Fibroblast of pulmonary artery (primary cell): ENCODE results near the gene MPC1.

Source experiments
- DNase-seq: peaks from one replicate; pipeline ENCODE4 v3.0.0-alpha.2; 2010; ENCODE audit warnings: low read depth
- H3K4me3 ChIP-seq: replicated peaks from 2 replicates; pipeline ENCODE4 v1.5.1; 2011; ENCODE audit warnings: low read depth, mild to moderate bottlenecking, control low read depth, low read length, moderate library complexity
- TF ChIP-seq, protein P1 (sequence below): IDR thresholded peaks from 2 replicates; pipeline ENCODE4 v1.5.1; 2011; ENCODE audit warnings: mild to moderate bottlenecking, control low read depth, low read length, inconsistent platforms; ENCODE audit errors: missing control alignments

Gene MPC1

GRCh38 chr6:166413491-166413951 is 30.8 kb upstream of the MPC1 start:
- no peak for DNase-seq
- H3K4me3 ChIP-seq = no peak overlapping the region
- TF ChIP-seq, protein P1, sequence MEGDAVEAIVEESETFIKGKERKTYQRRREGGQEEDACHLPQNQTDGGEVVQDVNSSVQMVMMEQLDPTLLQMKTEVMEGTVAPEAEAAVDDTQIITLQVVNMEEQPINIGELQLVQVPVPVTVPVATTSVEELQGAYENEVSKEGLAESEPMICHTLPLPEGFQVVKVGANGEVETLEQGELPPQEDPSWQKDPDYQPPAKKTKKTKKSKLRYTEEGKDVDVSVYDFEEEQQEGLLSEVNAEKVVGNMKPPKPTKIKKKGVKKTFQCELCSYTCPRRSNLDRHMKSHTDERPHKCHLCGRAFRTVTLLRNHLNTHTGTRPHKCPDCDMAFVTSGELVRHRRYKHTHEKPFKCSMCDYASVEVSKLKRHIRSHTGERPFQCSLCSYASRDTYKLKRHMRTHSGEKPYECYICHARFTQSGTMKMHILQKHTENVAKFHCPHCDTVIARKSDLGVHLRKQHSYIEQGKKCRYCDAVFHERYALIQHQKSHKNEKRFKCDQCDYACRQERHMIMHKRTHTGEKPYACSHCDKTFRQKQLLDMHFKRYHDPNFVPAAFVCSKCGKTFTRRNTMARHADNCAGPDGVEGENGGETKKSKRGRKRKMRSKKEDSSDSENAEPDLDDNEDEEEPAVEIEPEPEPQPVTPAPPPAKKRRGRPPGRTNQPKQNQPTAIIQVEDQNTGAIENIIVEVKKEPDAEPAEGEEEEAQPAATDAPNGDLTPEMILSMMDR = no peak

GRCh38 chr6:166412911-166413384 is 30.2 kb upstream of the MPC1 start:
- H3K4me3 ChIP-seq = no peak overlapping the region
- TF ChIP-seq, protein P1 = no peak
- no peak for DNase-seq

DNA sequence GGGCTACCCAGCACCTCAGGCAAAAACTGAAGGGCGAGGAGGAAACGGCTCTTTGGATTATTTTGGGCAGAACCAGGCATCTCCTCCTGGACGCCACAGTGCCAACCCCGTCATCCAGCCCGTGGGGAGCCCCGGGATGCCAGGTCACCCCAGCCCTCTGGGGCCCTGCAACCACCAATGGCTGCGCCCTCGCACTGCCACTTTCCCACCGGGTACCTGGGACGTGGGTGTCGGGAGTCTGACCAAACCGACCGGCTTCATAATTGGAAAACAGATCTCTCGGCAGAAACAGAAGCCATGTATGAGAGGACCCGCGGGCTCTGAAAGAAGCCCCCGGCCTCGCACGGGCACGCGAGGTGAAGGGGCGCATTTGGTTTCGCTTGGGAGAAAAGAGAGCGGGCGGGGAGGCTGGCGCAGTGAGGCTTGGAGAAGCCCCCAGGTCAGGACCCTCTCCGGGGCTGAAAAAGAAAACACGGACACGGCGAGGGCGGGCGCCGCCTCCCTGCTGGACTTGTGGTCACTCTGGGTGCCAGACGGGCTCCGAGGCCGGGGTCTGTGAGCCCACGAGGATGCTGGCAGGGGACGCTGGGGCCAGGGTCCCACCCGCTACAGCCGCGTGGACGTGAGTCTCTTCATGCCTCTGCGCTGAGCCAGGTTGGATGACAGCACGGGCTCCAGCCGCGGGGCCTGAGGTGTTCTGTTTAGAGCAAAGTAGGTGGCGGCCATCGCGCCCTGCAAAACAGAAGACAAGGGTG is 29.6 kb upstream of the MPC1 start:
- TF ChIP-seq, protein P1 = no peak
- no peak overlapping the region for H3K4me3 ChIP-seq
- DNase-seq = no peak

- TF ChIP-seq, protein P1 = no peak
- no peak for DNase-seq
- no peak overlapping the region for H3K4me3 ChIP-seq
Observed at GRCh38 chr6:166411721-166412151, 29.0 kb upstream of the MPC1 start.

- H3K4me3 ChIP-seq = no peak overlapping the region
- no peak for DNase-seq
- TF ChIP-seq, protein P1 = no peak
Observed at GRCh38 chr6:166411271-166411670, 28.5 kb upstream of the MPC1 start.

DNA sequence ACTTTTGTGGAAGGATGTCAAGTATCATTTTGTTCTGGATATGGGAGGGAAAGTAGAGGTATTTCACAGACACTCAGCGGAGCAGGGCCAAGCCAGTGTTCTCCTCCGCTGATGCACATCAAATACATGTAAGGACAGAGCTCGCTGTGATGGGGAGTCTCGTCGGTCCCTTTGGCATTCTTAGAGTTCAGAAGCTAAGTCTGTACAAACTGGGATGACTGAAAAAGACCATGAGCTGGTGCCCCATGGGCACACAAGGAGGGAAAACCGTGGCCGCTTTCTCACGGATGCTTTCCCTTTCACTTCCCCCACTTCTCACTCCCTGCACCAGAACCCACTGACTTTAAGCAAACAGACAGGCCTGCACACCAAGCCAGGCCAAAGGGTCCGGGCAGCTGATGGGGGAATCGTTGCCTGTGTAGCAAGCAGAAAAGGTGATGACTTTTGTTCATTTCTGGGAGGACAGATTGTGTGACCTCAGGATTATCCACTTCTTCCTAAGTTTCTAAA is 27.7 kb upstream of the MPC1 start:
- TF ChIP-seq, protein P1 = no peak
- no peak for DNase-seq
- no peak overlapping the region for H3K4me3 ChIP-seq
